Activated CD8-positive, alpha-beta memory T cell treated with anti-CD3 and anti-CD28 coated beads, Interleukin-2, amount 50 U/mL, for 1 hour (primary cell): ENCODE measurements around the gene ST6GALNAC6.
"Not testable (repeated sequence)": the region's sequence is repeated elsewhere in the genome, so short reads cannot be mapped to it uniquely, and the experiment has no call there.

ENCODE experiments used
- DNase-seq: peaks from one replicate; pipeline ENCODE4 v3.0.0-alpha.2; 2020; ENCODE audit errors: extremely low read depth

Gene ST6GALNAC6

DNA sequence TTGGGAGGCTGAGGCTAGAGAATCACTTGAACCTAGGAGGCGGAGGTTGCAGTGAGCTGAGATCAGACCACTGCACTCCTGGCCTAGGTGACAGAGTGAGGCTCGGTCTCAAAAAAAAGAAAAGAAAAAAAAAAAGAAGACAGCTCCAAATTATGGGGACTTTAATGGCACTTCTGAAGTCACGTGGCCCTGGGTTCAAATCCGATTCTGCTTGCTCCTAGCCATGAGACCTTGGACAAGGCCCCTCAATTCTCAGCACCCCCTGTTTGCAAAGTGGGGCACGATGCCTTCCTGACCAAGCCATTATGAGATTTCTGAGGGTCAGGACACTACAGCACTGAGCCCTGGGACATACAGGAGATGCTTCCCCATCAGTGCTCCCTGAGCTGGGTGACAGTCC is 43.9 kb downstream of the ST6GALNAC6 start:
- DNase-seq = no peak

DNA sequence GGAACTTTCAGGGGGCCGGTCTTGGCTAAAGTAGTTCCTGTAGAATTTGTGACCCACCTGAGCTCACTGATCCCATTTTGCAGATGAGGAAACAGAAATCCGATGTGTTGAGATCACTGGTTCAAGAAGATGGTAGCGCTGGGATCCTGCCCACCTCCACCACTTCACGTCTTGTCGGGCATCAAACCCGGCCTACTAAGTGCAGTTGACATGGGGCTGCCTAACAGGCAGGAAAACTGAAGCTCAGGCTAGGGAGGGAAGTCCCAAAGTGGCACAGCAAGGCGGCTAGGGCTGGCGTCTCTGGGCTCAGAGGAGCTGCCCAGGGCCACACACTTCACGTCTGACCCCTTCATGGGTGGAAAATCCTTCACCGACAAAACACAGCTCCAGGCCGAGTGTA is 44.4 kb downstream of the ST6GALNAC6 start:
- DNase-seq = no peak

DNA sequence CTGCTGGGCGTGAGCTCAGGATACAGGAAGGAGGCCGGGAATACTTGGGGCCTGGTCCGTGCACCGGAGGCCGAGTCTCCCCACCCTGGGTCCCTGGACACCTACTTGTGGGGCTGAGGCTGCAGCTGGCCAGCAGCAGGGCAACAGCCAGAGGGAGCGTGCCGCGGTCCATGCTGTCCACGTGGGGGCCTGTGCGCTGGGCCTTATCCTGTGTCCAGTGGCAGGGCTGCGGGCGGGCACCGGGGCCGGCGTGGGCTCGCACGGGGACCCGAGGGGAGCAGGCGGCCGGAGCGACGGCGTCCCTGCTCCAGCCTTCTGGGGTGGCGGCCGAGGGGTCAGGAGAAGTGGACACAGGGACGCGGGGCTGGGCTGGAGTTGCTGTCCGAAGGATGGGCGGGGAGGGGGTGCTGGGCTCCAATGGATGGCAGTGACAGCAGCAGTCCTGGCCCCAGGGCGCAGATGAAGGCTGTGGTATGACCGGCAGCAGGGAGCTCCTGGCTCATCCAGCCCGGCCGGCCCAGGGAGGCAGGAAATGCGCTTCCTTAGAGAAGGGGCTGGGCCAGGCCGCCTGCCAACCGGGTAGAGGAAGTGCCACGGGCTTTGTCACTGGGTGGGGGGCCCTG is 45.1 kb downstream of the ST6GALNAC6 start, which contains the start of gene ENG:
TSS of gene ENG (minus strand) at position 475 of the 623 bp plus-strand sequence. CDS start at position 172, 303 bp downstream.
- no peak for DNase-seq

DNA sequence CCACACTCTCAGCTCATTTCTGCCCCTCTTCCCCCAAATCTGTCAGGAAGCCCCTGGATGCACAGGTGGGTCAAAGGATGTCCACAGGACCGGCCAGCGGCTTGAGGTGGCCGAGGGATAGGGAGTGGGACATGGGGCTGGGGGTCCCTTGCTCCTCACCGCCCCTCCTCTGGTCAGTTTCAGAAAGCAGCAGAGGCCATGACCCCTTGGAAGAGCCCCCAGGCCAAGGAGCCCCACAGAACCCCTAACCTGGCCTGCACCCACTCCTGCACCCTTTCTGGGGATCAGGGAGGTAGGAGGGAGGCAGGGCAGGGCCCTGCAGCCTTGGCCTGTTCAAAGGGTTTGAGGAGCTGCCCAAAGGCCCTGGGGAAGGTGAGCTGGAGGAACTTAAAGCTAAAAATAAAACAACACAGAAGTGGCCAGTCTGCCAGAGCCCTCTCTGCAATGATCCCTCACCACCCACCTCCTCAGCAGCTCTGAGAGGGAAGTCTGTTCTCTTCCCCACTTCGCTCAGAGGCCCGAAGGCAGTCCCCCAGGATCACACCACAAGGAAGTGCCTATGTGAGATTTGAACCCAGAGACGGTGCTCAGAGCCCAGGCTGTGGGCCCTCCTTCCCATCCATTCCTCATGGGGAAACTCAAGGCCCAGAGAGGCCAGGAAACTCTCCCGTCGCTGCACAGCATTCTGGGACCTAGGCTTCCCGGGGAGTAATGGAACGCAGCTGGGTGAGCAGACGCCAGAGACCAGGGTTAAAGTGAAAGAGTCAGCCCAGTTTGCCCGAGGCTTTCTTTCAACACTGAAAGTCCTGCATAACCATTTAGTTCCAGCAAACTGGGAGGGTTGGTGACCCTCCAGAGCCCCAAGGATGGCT is 45.9 kb downstream of the ST6GALNAC6 start:
- no peak for DNase-seq

DNA sequence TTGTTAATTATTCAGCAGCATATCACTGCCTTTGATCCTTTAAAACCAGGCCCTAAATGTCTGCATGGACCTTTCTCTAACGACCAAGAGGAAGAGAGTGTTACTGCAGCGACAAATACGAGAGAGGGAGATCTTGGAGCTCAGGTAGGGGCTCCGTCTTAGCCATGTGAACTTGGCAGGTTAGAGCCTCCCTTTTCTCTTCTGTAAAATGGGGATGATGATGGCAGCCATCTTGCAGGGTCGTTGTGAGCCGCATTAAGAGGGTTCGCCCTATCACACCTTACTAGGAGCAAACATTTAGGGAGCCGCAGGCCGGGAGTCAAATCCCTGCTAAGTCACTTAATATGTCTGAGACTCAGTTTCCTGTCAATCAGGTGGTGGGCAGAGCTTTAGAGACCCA is 46.6 kb downstream of the ST6GALNAC6 start:
- no peak for DNase-seq

DNA sequence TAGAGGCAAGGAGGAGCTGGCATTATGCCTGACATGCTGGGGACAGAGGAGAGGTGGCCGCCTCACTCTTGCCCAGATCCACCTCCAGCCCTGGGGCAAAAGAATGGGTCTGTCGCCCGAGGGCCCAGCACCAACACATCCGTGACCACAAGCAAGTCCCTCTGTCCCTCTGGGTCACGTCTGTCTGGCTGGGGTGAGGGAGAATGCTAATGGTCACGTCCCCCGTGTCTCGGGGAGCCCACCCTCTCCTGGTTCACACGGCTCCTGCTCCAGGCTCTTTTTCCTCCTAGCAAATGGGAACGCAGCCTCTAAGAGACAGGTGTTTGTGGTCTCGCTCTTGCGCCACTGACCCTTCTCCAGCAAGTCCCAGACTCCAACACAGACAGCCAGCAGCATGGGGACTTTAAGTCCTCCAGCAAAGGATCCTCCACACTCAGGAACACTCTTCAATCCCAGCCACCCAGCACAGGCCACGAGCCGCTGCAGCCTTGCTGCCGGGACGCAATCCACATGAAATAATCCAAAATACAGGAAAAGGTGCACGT is 49.0 kb downstream of the ST6GALNAC6 start:
- DNase-seq = no peak

DNA sequence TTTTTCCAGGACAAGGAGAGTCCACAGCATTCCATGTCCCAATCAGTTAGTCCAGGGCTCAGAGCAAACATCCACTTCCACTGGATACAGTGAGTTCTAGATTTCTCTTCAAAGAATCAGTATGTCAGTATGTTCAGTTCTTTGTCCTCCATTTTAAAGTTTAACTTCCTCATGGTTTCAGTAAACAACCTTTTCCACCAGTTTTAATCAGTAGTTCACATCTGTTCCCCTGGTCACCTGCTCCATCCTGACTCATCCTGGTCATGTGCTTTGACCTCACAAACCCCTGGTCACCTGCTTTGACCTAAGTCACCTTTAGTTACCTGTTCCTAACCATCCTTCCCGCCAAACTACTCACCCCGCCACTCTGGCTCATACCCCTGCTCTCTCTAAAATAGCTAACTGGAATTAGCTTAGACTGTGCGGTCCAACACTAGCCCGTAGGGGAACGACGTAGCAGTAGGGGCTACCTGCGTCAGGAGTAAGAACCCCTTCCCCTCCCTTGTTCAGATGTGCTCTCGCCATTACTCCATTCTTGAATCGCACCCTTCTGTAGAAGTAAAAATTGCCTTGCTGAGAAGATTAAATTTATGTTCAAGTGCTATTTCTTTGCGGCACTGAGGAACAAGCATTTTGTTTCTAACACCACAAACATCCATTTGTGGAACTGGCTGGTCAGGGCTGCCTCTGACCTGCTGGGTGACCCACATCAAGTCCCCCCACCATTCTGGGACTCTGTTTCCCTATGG is 50.5 kb downstream of the ST6GALNAC6 start:
- no peak for DNase-seq

DNA sequence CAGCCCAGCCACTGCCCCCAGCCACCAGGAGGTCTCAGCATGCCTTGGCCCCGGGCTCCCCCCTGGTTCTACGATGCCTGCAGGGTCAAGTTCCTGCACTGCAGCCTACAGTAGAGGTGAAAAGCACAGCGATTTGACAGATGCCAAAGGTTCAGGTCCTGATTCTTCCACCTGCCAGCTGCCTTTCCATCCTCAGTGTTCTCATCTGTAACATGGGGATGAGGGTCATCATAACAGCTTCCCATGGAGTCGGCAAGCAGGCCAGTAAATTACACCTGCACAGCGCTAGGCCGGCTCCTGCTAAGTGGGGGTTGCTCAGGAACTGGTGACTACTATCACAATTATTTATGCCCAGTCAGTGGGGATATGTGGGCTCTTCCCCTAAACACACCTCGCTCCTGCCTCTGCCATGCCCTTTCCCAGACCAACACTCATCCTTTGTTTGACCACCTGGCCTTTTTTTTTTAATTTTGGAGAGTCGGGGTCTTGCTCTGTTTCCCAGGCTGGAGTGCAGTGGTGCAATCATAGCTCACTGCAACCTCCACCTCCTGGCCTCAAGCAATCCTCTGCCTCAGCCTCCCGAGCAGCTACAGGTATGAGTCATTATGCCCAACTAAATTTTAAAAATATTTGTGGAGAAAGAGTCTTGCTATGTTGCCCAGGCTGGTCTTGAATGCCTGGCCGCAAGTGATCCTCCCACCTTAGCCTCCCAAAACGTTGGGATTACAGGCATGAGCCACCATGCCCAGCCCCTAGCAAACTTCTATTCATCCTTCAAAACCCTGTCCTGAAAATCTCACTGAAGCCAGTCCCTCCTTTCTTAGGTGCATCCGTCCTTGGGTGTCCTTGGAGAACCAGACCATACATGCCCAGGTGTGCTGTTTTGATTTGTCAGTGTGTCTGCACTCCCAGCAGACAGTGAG is 51.3 kb downstream of the ST6GALNAC6 start:
- DNase-seq = no peak

DNA sequence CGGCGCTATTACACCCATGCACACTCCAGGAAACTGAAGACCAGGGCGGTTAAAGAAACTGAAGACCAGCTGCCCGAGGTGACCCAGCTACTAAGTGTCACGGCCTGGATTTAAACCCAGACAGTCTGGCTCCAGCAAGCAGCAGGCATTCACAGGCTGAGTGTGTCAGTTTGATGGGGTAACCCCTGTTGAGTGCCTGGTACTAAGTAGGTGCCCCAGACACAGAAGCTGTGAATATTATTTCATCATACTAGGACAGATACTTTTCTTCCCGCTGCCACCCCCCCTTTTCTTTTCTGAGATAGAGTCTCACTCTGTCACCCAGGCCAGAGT is 52.3 kb downstream of the ST6GALNAC6 start:
- DNase-seq = no peak

DNA sequence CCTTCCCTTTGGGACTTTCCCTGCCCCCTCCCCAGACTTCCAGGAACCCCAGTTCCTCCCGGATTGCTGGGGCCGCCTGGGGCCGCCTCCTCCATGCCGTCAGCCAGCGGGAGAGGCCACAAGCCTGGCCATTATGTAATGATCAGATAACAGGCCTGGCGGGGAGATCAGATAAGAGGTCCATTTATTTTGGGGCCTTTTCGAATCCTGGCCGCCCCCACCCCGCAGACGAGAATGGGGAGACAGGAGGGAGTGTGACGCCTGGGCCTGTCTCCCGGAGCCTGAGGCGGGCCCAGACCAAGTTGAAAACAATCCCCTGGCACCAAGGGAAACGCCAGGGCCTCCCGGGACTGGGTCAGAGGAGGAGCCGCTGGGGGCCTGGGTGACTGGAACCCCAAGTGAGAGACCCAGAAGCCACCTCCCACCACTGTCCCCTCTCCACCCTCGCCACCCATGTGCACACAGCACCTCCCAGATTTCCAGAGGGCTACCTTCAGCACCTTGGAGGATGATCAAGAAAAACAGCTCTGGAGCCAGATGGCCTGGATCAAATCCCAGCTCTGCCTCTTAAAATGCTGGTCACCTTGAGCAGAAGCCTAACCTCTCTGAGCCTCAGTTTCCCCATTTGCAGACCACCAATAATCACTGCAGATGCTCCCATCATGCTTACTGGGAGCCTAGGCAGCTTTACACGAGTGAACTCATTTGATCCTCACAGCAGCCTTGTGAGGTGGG is 52.8 kb downstream of the ST6GALNAC6 start:
- no peak for DNase-seq

DNA sequence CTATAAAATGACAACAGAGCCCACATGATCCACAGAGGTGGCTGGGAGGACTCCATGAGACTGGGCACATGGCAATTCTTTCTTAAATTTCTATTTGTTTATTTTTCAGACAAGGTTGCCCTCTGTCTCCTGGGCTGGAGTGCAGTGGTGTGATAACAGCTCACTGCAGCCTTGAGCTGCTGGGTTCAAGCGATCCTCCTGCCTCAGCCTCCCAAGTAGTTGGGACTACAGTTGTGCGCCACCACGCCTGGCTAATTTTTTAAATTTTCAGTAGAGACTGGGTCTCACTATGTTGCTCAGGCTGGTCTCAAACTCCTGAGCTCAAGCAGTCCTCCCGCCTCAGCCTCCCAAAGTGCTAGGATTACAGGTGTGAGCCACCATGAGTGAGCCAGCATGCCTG is 53.8 kb downstream of the ST6GALNAC6 start:
- DNase-seq = not testable (repeated sequence)

DNA sequence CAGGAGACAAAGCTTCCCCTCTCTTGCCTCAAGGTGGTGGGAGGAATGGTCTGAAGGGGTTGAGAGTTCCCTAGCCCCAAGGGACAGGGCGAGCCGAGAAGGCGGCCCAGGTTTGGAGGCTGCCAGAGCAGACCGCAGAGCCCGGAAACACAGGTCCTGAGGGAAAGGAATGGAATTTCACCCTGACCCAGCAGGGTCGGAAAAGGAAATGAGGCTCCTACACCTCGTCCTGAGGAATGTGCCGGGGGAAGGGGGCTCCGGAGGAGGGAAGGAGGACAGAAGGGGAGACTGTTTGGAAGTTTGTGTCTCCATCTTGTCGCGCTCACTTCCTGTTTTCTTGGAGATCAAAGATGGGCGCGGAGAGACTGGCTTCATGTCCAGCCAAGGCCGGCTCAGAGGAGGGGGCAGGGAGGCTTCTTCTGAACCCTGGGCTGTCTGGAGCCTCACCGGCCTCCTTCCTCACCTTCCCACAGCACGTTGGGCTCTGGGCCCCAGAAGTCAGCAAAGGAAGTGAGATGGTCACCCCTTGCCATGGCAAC is 54.5 kb downstream of the ST6GALNAC6 start:
- no peak for DNase-seq

DNA sequence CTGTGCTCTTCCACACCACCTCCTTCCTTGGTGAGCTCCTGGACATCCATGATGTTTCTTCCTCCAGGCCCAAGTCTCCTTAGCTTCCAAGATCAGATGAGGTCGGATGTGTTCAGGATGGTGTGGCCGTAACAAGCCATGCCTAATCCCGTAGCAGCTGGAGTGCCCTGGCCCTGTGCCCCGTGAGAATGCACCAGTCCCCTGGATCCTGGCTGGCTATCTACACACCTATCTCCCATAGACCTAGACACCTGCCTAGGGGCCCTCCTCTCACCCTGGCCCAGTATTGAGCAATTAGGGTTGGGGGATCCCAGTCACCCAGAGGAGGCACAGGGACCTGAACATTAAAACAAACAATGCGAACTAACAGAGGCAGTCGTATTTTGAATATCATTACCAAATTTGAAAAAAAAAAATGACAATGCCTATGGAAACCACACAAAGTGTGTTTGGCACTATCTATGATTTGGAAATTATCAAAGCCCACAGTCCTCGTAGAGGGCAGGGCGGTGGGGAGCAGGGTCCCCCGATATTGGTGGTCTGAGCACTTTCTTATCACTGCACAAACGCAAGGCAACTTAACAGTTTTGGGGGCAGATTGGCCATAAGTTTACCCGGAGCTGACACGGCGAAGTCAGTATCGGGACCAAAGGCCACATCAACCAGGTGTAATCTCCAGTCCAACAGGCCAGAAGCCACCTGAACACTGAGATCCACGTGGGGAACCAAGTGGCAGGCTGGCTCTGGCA is 58.1 kb downstream of the ST6GALNAC6 start:
- DNase-seq = no peak

DNA sequence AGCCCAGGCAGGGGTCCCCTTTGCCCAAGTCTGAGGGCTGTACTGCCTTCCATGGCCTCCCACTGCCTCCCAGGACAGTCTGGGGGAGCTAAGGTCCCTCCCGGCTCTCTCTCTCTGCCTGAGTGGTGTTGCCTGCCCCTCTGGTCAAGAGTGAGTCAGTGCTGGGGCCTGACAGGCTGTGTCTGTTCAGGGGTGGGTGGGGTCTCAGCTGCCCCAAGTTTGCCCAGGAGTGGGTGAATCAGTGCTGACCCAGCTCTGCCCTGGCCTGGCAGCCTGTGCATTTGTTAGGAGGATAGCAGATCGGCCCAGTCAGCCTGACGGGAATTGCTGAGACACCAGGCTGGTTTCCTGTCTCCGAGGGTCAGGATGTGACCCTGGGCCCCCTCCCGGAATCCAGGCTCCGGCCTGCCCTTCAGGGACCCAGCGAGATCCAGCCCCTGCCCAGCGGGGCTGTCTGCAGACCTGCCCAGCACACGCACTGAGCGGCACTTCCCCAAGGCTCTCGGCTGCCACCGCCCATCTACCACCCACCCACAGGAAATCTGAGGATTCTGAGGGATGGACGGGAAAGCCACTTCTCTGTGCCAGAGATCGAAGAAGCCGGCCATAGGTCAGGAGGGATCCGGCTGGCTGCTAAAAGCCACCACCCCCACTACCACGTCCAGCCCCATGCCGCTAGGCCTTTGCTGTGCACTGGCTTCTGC is 60.9 kb downstream of the ST6GALNAC6 start:
- no peak for DNase-seq

DNA sequence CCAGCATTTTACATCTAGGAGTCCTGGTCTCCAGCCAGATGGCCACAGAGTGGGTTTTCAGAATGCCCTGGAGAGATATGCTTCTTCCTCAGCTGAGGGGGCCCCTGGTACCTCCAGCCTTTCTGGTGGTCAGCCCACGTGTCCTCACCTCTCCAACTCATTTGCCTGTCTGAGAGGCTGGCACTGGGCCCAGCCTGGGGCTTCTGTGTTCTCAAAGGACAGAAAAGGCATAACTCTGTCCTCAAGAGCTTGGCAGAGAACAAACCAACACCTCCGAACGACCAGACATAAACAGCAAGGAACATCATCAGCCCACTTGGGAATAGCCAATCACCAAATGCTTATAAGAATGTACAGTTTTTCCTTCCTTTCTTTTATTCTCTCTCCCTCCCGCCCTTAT is 62.1 kb downstream of the ST6GALNAC6 start:
- no peak for DNase-seq

DNA sequence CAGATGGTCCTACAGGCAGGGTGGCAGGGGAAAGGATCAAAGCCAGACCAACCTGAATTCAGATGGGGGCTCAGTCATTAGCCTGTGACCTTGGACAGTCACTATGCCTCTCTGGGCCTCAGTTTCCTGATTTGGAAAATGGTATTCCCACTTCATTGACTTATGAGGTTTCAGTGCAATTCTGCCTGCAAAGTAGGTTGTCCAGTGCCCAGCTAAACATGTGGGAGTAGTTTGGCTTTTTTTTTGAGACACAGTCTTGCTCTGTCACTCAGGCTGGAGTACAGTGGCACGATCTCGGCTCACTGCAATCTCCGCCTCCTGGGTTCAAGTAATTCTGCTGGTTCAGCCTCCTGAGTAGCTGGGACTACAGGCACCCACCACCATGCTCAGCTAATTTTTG is 62.8 kb downstream of the ST6GALNAC6 start:
- DNase-seq = not testable (repeated sequence)

DNA sequence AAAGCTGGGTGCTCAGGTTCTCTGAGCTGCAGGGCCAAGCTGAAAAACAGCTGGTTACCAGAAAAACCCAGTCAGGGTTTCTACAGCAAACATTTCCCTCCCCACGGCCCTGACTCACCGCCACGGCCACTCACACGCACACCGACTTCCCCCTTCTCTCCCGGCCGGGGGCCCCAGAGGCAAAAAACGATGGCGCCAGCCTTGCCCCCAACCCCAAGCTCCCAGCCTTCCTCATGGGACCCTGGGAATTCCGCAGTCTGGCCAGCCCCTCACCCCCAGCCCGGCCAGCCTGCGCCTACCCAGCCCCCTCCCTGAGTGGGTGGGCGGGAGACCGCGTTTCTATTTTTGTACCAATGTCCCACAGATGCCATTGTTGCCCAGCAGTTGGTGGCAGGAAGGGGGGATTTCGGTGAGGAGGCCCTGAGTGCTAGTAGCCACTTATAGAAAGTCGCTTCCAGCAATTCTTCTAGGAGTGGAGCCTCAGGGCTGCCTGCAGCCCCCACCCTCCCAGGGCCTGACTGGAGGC is 63.3 kb downstream of the ST6GALNAC6 start:
- no peak for DNase-seq
